COLO668 (cell line): ENCODE measurements around the gene RAB3IL1.

Experiments used
- DNase-seq: peaks from one replicate; lab custom pipeline; 2025; ENCODE audit not compliant: unreplicated experiment; lab: John Stamatoyannopoulos, UW

RAB3IL1 gene

DNA sequence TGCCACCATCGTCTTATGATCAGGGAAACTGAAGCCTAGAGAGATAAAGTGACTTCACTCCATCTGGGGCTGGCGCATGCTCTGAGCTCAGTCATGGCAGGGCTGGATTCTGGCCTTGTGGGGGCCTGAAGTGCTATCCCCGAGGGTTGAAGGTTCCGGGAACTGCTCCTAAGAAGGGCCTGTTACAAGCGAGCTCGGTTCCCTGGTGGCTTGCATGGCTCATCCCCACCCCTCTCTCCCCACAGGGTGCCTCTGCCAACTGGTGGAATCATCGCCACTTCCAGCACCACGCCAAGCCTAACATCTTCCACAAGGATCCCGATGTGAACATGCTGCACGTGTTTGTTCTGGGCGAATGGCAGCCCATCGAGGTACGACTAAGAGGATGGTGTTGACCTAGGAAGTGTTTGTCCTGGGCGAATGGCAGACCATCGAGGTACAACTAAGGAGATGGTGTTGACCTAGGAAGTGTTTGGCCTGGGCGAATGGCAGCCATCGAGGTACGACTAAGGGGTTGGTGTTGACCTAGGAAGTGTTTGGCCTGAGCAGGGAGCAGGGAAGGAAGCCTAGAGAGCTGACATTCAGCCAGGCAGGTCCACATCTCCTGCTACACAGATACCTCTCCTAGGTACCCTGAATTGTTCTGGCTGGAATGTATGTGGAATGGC is 69.3 kb downstream of the RAB3IL1 start:
- no peak for DNase-seq
